GM12878 (cell line): Measurements from ENCODE around the gene CEP76. TPM values are rescaled to one million over a fixed set of nuclear protein-coding genes. Genes with fewer than 3 reads are reported as not detected.

Experiments used
- ATAC-seq: fragments of 200-7000 bp; cut with Tn5 transposase; 3 replicates; pipeline ENCODE4 v1.9.1; 2020; ENCODE audit warnings: mild to moderate bottlenecking, moderate library complexity
- BruUV-seq: library from RNA; stranded (reverse); fragments of 400-500 nt; replicated peaks from 2 replicates; lab custom pipeline; 2021; lab: Mats Ljungman, UMichigan
- CTCF ChIA-PET: fragments of 300-600 bp; sonication (Branson Sonifier 250); formaldehyde crosslinking; extraction: SDS; loops from one replicate; lab custom pipeline; 2021; ENCODE audit warnings: inconsistent platforms; lab: Yijun Ruan, JAX
- POLR2A ChIA-PET: fragments of 350-600 bp; formaldehyde crosslinking; extraction: SDS; loops from one replicate; lab custom pipeline; 2021; ENCODE audit warnings: inconsistent platforms; lab: Charles Lee
- RAD21 ChIA-PET: fragments of 300-600 bp; sonication (Branson Sonifier 250); formaldehyde crosslinking; loops from one replicate; lab custom pipeline; 2023; ENCODE audit warnings: antibody characterized with exemption; ENCODE audit not compliant: unreplicated experiment; lab: Charles Lee
- SMC1A ChIA-PET: fragments of 300-600 bp; sonication (Branson Sonifier 250); formaldehyde crosslinking; loops from one replicate; lab custom pipeline; 2023; ENCODE audit not compliant: unreplicated experiment, uncharacterized antibody; lab: Charles Lee
- DNase-seq: peaks from one replicate; pipeline ENCODE4 v3.0.0-alpha.2; 2011; ENCODE audit warnings: low read depth, low spot score
- FAIRE-seq: peaks from 3 replicates; lab custom pipeline; 2011; peaks lifted over from hg19 to GRCh38; lab: Jason Lieb, UNC
- H2AFZ ChIP-seq: 2 replicates; pipeline ENCODE4 v1.6.0; 2011; ENCODE audit warnings: low read depth, low read length, control low read depth; ENCODE audit not compliant: control insufficient read depth
- H3K27ac ChIP-seq: 2 replicates; pipeline ENCODE4 v1.5.1; 2011; ENCODE audit warnings: control low read depth; ENCODE audit not compliant: control insufficient read depth, insufficient read depth
- H3K27me3 ChIP-seq, 2 experiments: replicated peaks in 1 of 2; 2 replicates each; pipeline versions ENCODE4 v1.6.0 to v1.6.1; 2011; ENCODE audit warnings: low read length in 1 of 2; ENCODE audit not compliant: control insufficient read depth in 2 of 2, insufficient read depth in 2 of 2
- H3K36me3 ChIP-seq, 2 experiments: 2 replicates each; pipeline ENCODE4 v1.5.1; 2011; ENCODE audit warnings: low read length in 1 of 2; ENCODE audit not compliant: control insufficient read depth in 2 of 2, insufficient read depth in 2 of 2
- H3K4me1 ChIP-seq: 2 replicates; pipeline ENCODE4 v1.6.1; 2011; ENCODE audit warnings: mild to moderate bottlenecking, low read length, moderate library complexity, mixed read lengths; ENCODE audit not compliant: control insufficient read depth, insufficient read depth
- H3K4me2 ChIP-seq: 2 replicates; pipeline ENCODE4 v1.6.0; 2011; ENCODE audit warnings: control low read depth; ENCODE audit not compliant: control insufficient read depth, insufficient read depth
- H3K4me3 ChIP-seq: fragments of 200-600 bp; sonication (generic); 2 replicates; pipeline ENCODE4 v1.5.1; 2016
- H3K79me2 ChIP-seq: 2 replicates; pipeline ENCODE4 v1.6.0; 2011; ENCODE audit warnings: low read length; ENCODE audit not compliant: control insufficient read depth, insufficient read depth
- H3K9ac ChIP-seq: 2 replicates; pipeline ENCODE4 v1.8.0; 2011; ENCODE audit warnings: low read length, control low read depth, mixed read lengths; ENCODE audit not compliant: control insufficient read depth, insufficient read depth
- H3K9me3 ChIP-seq: replicated peaks from 3 replicates; pipeline ENCODE4 v1.5.1; 2011; ENCODE audit warnings: mild to moderate bottlenecking, low read length; ENCODE audit not compliant: control insufficient read depth, insufficient read depth
- H4K20me1 ChIP-seq: 2 replicates; pipeline ENCODE4 v1.6.0; 2011; ENCODE audit not compliant: control insufficient read depth, insufficient read depth
- ATF2 ChIP-seq: IDR thresholded peaks from 2 replicates; pipeline ENCODE4 v1.6.1; 2012; ENCODE audit warnings: low read length, inconsistent platforms
- BACH1 ChIP-seq: fragments of 450-650 bp; IDR thresholded peaks from 2 replicates; pipeline ENCODE4 v1.6.1; 2017; ENCODE audit warnings: mild to moderate bottlenecking, borderline replicate concordance
- BHLHE40 ChIP-seq, 2 experiments: fragments of 450-650 bp in 1 of 2; IDR thresholded peaks; 2 replicates each; pipeline ENCODE4 v1.6.1; 2011 to 2017; ENCODE audit warnings: low read depth in 2 of 2, borderline replicate concordance in 1 of 2, improper control_type of control experiment in 1 of 2, low read length in 1 of 2, mild to moderate bottlenecking in 1 of 2
- KAT2A ChIP-seq: conservative IDR thresholded peaks from 2 replicates; pipeline ENCODE4 v1.6.1; 2011; ENCODE audit warnings: low read depth, low read length; ENCODE audit not compliant: control insufficient read depth
- SMARCA5 ChIP-seq: fragments of 450-650 bp; IDR thresholded peaks from 2 replicates; pipeline ENCODE4 v1.6.1; 2017; ENCODE audit warnings: mild to moderate bottlenecking
- SPI1 ChIP-seq: IDR thresholded peaks from 2 replicates; pipeline ENCODE4 v1.6.1; 2011; ENCODE audit warnings: low read depth, mild to moderate bottlenecking, low read length, moderate library complexity, borderline replicate concordance; ENCODE audit not compliant: insufficient read depth
- STAT3 ChIP-seq: IDR thresholded peaks from 2 replicates; pipeline ENCODE4 v1.6.1; 2011; ENCODE audit warnings: low read depth, low read length, improper control_type of control experiment
- TCF12 ChIP-seq: IDR thresholded peaks from 2 replicates; pipeline ENCODE4 v1.6.1; 2011; ENCODE audit warnings: low read depth, mild to moderate bottlenecking, low read length
- USF2 ChIP-seq: IDR thresholded peaks from 2 replicates; pipeline ENCODE4 v1.6.1; 2011; ENCODE audit warnings: low read depth, low read length, improper control_type of control experiment, borderline replicate concordance
- ZBTB11 ChIP-seq: fragments of 450-650 bp; formaldehyde crosslinking; IDR thresholded peaks from 2 replicates; pipeline ENCODE4 v1.5.0; 2022; ENCODE audit warnings: mild to moderate bottlenecking, missing genetic modification characterization
- ZBTB33 ChIP-seq: fragments of 450-650 bp; IDR thresholded peaks from 2 replicates; pipeline ENCODE4 v1.6.1; 2017; ENCODE audit warnings: mild to moderate bottlenecking
- ZNF622 ChIP-seq: fragments of 450-650 bp; IDR thresholded peaks from 2 replicates; pipeline ENCODE4 v1.6.1; 2017; ENCODE audit warnings: mild to moderate bottlenecking, inconsistent platforms
- WGBS: methylation state at CpG from one replicate; pipeline ENCODE4 v1.1.6; 2016; ENCODE audit warnings: low lambda C conversion rate; ENCODE audit not compliant: insufficient replicate concordance, insufficient coverage; ENCODE audit errors: missing lambda C conversion rate; 5-methylcytosine and 5-hydroxymethylcytosine counted together
- in situ Hi-C: fragments of 300-500 bp; cut with MboI; formaldehyde crosslinking; loops from 9 replicates; pipeline ENCODE4 v1.14.3; 2018; ENCODE audit warnings: mixed read lengths
- intact Hi-C: fragments of 100-400 bp; cut with micrococcal nuclease; formaldehyde crosslinking; loops from one replicate; pipeline ENCODE4 v1.14.2; 2022; ENCODE audit not compliant: unreplicated experiment
- polyA plus RNA-seq, 11 experiments: library from polyadenylated mRNA; depleted of rRNA in 4 of 11; unstranded in 6 of 11; stranded (reverse) in 5 of 11; fragments of >200 nt; fragmentation: Nextera tagmentation in 4 of 11; fragmentation: Illumina TruSeq in 1 of 11; extraction: Ambion mirVana in 4 of 11; extraction: Trizol in 1 of 11; gene quantifications; 1 replicate in 1 of 11; 2 replicates in 10 of 11; pipeline versions ENCODE4 v1.2.1 to v1.2.3, GENCODE V29; 2011 to 2016; ENCODE audit warnings: inconsistent platforms in 2 of 11, missing spikeins in 2 of 11, low read depth in 1 of 11
- total RNA-seq, 4 experiments: library from RNA; depleted of rRNA in 3 of 4; stranded (reverse); fragments of >200 nt in 3 of 4; fragmentation: Illumina TruSeq in 1 of 4; extraction: Trizol in 1 of 4; gene quantifications; 2 replicates each; pipeline versions ENCODE4 v1.2.1 to v1.2.3, GENCODE V29; 2013 to 2021

The CEP76 gene
- total and polyA plus RNA-seq, 10 of the 15 experiments (the other 5 are each of a cell fraction or from before 2014, with no cell fraction given): 3.9 to 14.9 (median 13.2) TPM

- TF ChIP-seq ATF2: no peak
- TF ChIP-seq SMARCA5: no peak
- TF ChIP-seq ZBTB11 (CRISPR knock-in tag): no peak
- no peak for TF ChIP-seq BACH1
These were observed 2.8 kb downstream of the CEP76 start (continued) for GRCh38 chr18:12699747-12700146.

GRCh38 chr18:12694032-12694431, 8.5 kb downstream of the CEP76 start:
- BruUV-seq: no TSS peak
- no peaks in the 10 kb centered on the region for H3K9me3 ChIP-seq
- peaks cover 0 to 3% of the 10 kb centered on the region in 2 experiments; a peak in 1 of 4 replicates for H3K36me3 ChIP-seq
- no peaks in the 10 kb centered on the region for H3K4me1 ChIP-seq
- ChIA-PET SMC1A (no interaction called here), CTCF (interaction anchor here (0.6 kb wide), 1 partner anchor 430 kb away, joined by 3 read pairs; no protein-coding TSS in a partner anchor), RAD21 (interaction anchor here (0.7 kb wide), 1 partner anchor 823 kb away, joined by 3 read pairs; no protein-coding TSS in a partner anchor), POLR2A (interaction anchor here (0.6 to 0.9 kb wide), 3 partner anchors 8 to 731 kb away, joined by 3 to 4 read pairs (median 3); partner anchors contain the start of gene CEP76)
- intact Hi-C loops (no loop called here), in situ Hi-C loops (no loop called here)
- H3K79me2 ChIP-seq: no peaks in the 10 kb centered on the region
- H3K27ac ChIP-seq: no peak overlapping the region
- H3K4me2 ChIP-seq: no peak overlapping the region
- no peaks in the 10 kb centered on the region for H3K27me3 ChIP-seq
- DNase-seq (no peak), ATAC-seq (peak; percentile 65), FAIRE-seq (no peak)
- 31% methylated on average over 2 of the region's 2 CpGs for WGBS
- H2AFZ ChIP-seq: no peak overlapping the region
- H3K4me3 ChIP-seq: no peak overlapping the region
- no peak overlapping the region for H3K9ac ChIP-seq
- no peaks in the 10 kb centered on the region for H4K20me1 ChIP-seq
- TF ChIP-seq ZBTB33 (no peak), BHLHE40 (IDR thresholded peaks at IDR 0.05; ENCODE audit: borderline replicate concordance in 1 of 2, low read depth in 2 of 2, low read length in 1 of 2) (no peak), ATF2 (no peak), ZNF622 (no peak), KAT2A (no peak), SPI1 (no peak), STAT3 (no peak), USF2 (no peak), TCF12 (no peak)
